ENCODE data around the gene BMPR1A.

Gene BMPR1A

GRCh38 chr10:86819567-86819966 is 63.1 kb downstream of the BMPR1A start:
- no peak for TF ChIP-seq ZFX (IDR thresholded peaks at IDR 0.05)
- TF ChIP-seq CTCF (conservative IDR thresholded peaks at IDR 0.05) = no peak

GRCh38 chr10:86820509-86820908 is 64.1 kb downstream of the BMPR1A start:
- H3K27ac ChIP-seq = no peak overlapping the region

More at GRCh38 chr10:86819567-86819966, 63.1 kb downstream of the BMPR1A start:
- H3K27ac ChIP-seq = no peak overlapping the region

GRCh38 chr10:86821388-86821999 is 65.1 kb downstream of the BMPR1A start:
- H3K27ac ChIP-seq = no peak overlapping the region
- no peak for TF ChIP-seq CTCF (conservative IDR thresholded peaks at IDR 0.05)
- no peak for TF ChIP-seq ZFX (IDR thresholded peaks at IDR 0.05)

More at GRCh38 chr10:86820509-86820908, 64.1 kb downstream of the BMPR1A start:
- TF ChIP-seq ZFX (IDR thresholded peaks at IDR 0.05) (no peak), CTCF (conservative IDR thresholded peaks at IDR 0.05) (no peak)

- no peak overlapping the region for H3K27ac ChIP-seq
- no peak for TF ChIP-seq CTCF (conservative IDR thresholded peaks at IDR 0.05)
- TF ChIP-seq ZFX (IDR thresholded peaks at IDR 0.05) = no peak
These were observed 67.1 kb downstream of the BMPR1A start for GRCh38 chr10:86823565-86823964.

GRCh38 chr10:86824151-86824550 is 67.7 kb downstream of the BMPR1A start:
- TF ChIP-seq ZFX (IDR thresholded peaks at IDR 0.05) = no peak
- TF ChIP-seq CTCF (conservative IDR thresholded peaks at IDR 0.05) = no peak

GRCh38 chr10:86825366-86825765 is 68.9 kb downstream of the BMPR1A start:
- H3K27ac ChIP-seq = no peak overlapping the region
- TF ChIP-seq CTCF (conservative IDR thresholded peaks at IDR 0.05) (no peak), ZFX (IDR thresholded peaks at IDR 0.05) (no peak)

More at GRCh38 chr10:86824151-86824550, 67.7 kb downstream of the BMPR1A start:
- no peak overlapping the region for H3K27ac ChIP-seq

GRCh38 chr10:86827639-86828038 is 71.2 kb downstream of the BMPR1A start:
- H3K27ac ChIP-seq = no peak overlapping the region
- TF ChIP-seq ZFX (IDR thresholded peaks at IDR 0.05) (no peak), CTCF (conservative IDR thresholded peaks at IDR 0.05) (no peak)

Measured in C4-2B (cell line).